Gastrocnemius medialis (tissue), 4 donors: Measurements from ENCODE around the gene NFAM1. TPM values are rescaled to one million over a fixed set of nuclear protein-coding genes. Genes with fewer than 3 reads are reported as not detected.

Experiments
- ATAC-seq, 2 donors: fragments of 150-250 bp; one replicate each; pipeline ENCODE4 v1.9.1; 2016
- DNase-seq, 2 donors: peaks; one replicate each; pipeline ENCODE4 v3.0.0-alpha.2; 2019
- H3K27ac ChIP-seq, 4 donors: fragments of 200-600 bp; sonication (generic); 1 replicate in 1 of 4; 2 replicates in 3 of 4; pipeline ENCODE4 v1.5.1; 2016 to 2018; ENCODE audit warnings: mild to moderate bottlenecking in 2 of 4, moderate library complexity in 1 of 4
- H3K27me3 ChIP-seq, 3 donors: fragments of 200-600 bp; sonication (generic) in 2 of 3; 1 replicate in 1 of 3; 2 replicates in 2 of 3; pipeline versions ENCODE4 v1.5.1 to v1.6.0; 2016 to 2019; ENCODE audit warnings: mild to moderate bottlenecking in 1 of 3, moderate library complexity in 1 of 3
- H3K36me3 ChIP-seq, 2 donors: fragments of 200-600 bp; sonication (generic) in 1 of 2; one replicate each; pipeline ENCODE4 v1.5.1; 2017 to 2018
- H3K4me1 ChIP-seq, 2 donors: fragments of 200-600 bp; sonication (generic) in 1 of 2; one replicate each; pipeline ENCODE4 v1.5.1; 2016 to 2017; ENCODE audit warnings: mild to moderate bottlenecking in 2 of 2
- H3K4me3 ChIP-seq, 4 donors: fragments of 200-600 bp; sonication (generic) in 3 of 4; 1 replicate in 1 of 4; 2 replicates in 3 of 4; pipeline ENCODE4 v1.5.1; 2016 to 2019; ENCODE audit warnings: mild to moderate bottlenecking in 2 of 4
- H3K9me3 ChIP-seq, 3 donors: fragments of 200-600 bp; sonication (generic) in 2 of 3; 1 replicate in 1 of 3; 2 replicates in 2 of 3; pipeline ENCODE4 v1.5.1; 2016 to 2019
- POLR2A ChIP-seq, 2 donors: fragments of 450-650 bp; IDR thresholded peaks; one replicate each; pipeline ENCODE4 v1.6.1; 2017; ENCODE audit warnings: antibody characterized with exemption in 2 of 2, mild to moderate bottlenecking in 2 of 2, moderate library complexity in 2 of 2
- in situ Hi-C, 4 donors: fragments of 200-750 bp; cut with MboI; loops; one replicate each; pipeline versions ENCODE4 v1.15.0 to v1.8.0; 2017; ENCODE audit warnings: low sequenced_read_pairs in 4 of 4
- intact Hi-C: fragments of 100-400 bp; cut with DNase I; formaldehyde crosslinking; loops from one replicate; pipeline ENCODE4 v1.15.1; 2023; ENCODE audit warnings: low total_unique reads
- total RNA-seq, 4 donors: library from RNA; depleted of rRNA; stranded (reverse); fragments of >200 nt; gene quantifications; one replicate each; pipeline versions ENCODE4 v1.1.0 to v1.2.3, GENCODE V29; 2016
- TF ChIP-seq, protein P1 (sequence below), 5 experiments: fragments of 450-650 bp in 3 of 5; fragments of 200-600 bp in 2 of 5; sonication (generic) in 2 of 5; IDR thresholded peaks in 4 of 5; conservative IDR thresholded peaks in 1 of 5; 1 replicate in 4 of 5; 2 replicates in 1 of 5; pipeline ENCODE4 v1.5.1; 2016 to 2019; ENCODE audit warnings: antibody characterized with exemption in 5 of 5, mild to moderate bottlenecking in 3 of 5, moderate library complexity in 3 of 5

NFAM1 gene
- total RNA-seq, 4 donors from 2014 or later = 0.20 to 0.59 (median 0.58) TPM; not detected in 1

GRCh38 chr22:42343121-42343454 lies 89.1 kb downstream of the NFAM1 start:
- Histone ChIP-seq H3K4me3 (peak overlapping the region in 3 of 4 donors; percentile 12 to 42 (median 17)), H3K27me3 (peaks cover 15 to 27% (median 23%) of the 10 kb centered on the region in 3 donors), H3K27ac (no peak overlapping the region), H3K36me3 (no peaks in the 10 kb centered on the region), H3K4me1 (peaks cover 0 to 3% of the 10 kb centered on the region in 2 donors), H3K9me3 (no peaks in the 10 kb centered on the region)
- ATAC-seq (no peak), DNase-seq (no peak)
- in situ Hi-C loops (no loop called here), intact Hi-C loops (no loop called here)
- TF ChIP-seq, protein P1, sequence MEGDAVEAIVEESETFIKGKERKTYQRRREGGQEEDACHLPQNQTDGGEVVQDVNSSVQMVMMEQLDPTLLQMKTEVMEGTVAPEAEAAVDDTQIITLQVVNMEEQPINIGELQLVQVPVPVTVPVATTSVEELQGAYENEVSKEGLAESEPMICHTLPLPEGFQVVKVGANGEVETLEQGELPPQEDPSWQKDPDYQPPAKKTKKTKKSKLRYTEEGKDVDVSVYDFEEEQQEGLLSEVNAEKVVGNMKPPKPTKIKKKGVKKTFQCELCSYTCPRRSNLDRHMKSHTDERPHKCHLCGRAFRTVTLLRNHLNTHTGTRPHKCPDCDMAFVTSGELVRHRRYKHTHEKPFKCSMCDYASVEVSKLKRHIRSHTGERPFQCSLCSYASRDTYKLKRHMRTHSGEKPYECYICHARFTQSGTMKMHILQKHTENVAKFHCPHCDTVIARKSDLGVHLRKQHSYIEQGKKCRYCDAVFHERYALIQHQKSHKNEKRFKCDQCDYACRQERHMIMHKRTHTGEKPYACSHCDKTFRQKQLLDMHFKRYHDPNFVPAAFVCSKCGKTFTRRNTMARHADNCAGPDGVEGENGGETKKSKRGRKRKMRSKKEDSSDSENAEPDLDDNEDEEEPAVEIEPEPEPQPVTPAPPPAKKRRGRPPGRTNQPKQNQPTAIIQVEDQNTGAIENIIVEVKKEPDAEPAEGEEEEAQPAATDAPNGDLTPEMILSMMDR (IDR thresholded peaks at IDR 0.05 in 4 of 5, conservative IDR thresholded peaks at IDR 0.05 in 1 of 5) = no peak
- no peak for TF ChIP-seq POLR2A (IDR thresholded peaks at IDR 0.05)

- DNase-seq = no peak
- H3K9me3 ChIP-seq = no peaks in the 10 kb centered on the region
- peak overlapping the region in 3 of 4 donors; percentile 12 to 42 (median 17) for H3K4me3 ChIP-seq
- intact Hi-C loops = no loop called here
- peaks cover 20 to 32% (median 23%) of the 10 kb centered on the region in 3 donors for H3K27me3 ChIP-seq
- H3K36me3 ChIP-seq = no peaks in the 10 kb centered on the region
- H3K27ac ChIP-seq = no peak overlapping the region
- in situ Hi-C loops = no loop called here
- no peak for TF ChIP-seq POLR2A (IDR thresholded peaks at IDR 0.05)
- TF ChIP-seq, protein P1 (IDR thresholded peaks at IDR 0.05 in 4 of 5, conservative IDR thresholded peaks at IDR 0.05 in 1 of 5) = no peak
- ATAC-seq = no peak
- H3K4me1 ChIP-seq = peaks cover 0 to 3% of the 10 kb centered on the region in 2 donors
Measured at GRCh38 chr22:42342426-42343120, 89.6 kb downstream of the NFAM1 start.

DNA sequence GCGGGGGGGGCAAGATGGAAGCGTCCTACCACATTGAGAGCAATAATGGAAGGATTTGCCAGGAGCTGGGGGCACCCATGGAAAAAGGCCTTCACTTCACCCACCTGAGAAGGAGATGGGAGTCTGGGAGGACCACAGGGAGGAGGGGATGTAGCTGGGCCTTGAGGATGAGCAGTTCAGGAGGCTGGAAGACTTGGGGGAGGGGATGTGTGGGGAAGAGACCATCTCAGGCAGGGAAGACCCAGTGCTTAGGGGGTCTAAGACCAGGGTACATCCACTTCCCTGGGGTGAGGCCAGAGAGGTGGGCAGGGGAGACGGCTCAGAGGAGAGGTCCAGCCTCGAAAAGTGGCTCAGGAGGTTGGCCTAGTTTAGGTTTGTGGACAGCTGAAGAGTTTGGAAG lies 90.4 kb downstream of the NFAM1 start:
- TF ChIP-seq POLR2A (IDR thresholded peaks at IDR 0.05) = no peak
- TF ChIP-seq, protein P1 (IDR thresholded peaks at IDR 0.05 in 4 of 5, conservative IDR thresholded peaks at IDR 0.05 in 1 of 5) = no peak
- Histone ChIP-seq H3K4me1 (peaks cover 0 to 3% of the 10 kb centered on the region in 2 donors), H3K4me3 (no peak overlapping the region), H3K9me3 (no peaks in the 10 kb centered on the region), H3K27ac (no peak overlapping the region), H3K27me3 (peaks cover 20 to 35% (median 23%) of the 10 kb centered on the region in 3 donors), H3K36me3 (no peaks in the 10 kb centered on the region)
- in situ Hi-C loops = no loop called here
- no peak for DNase-seq
- intact Hi-C loops = no loop called here
- ATAC-seq = no peak

DNA sequence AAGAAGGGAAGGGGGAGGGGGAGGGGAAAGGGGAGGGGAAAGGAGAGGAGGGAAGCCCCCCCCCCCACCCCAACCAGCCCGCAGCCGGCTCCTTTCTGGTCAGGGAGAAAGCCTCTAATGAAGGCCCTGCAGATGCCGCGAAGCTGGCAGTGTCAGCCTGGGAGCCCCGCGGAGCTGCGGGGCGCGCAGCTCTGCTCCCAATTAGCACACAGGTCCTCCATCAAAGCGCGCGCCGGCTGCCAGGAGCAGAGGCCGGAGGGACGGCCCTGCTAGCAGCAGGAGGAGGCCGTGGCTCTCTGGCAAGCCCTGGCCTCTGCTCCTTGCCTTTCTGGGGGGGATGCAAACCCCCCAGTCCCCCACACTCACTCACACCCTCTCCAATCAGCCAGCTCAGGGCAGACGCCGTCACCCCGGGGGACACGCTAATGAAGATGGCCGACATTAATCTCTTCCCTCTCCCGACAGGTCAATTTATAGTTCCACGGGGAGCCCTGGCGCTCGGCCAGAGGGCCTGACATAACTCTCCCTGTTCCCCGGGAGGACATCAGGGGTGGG lies 91.3 kb downstream of the NFAM1 start:
- in situ Hi-C loops (no loop called here), intact Hi-C loops (no loop called here)
- DNase-seq (no peak), ATAC-seq (no peak)
- H3K9me3 ChIP-seq = no peaks in the 10 kb centered on the region
- peaks cover 20 to 35% (median 23%) of the 10 kb centered on the region in 3 donors for H3K27me3 ChIP-seq
- no peak overlapping the region for H3K4me3 ChIP-seq
- no peak for TF ChIP-seq POLR2A (IDR thresholded peaks at IDR 0.05)
- TF ChIP-seq, protein P1 (IDR thresholded peaks at IDR 0.05 in 4 of 5, conservative IDR thresholded peaks at IDR 0.05 in 1 of 5) = no peak
- no peaks in the 10 kb centered on the region for H3K36me3 ChIP-seq
- H3K4me1 ChIP-seq = peaks cover 0 to 3% of the 10 kb centered on the region in 2 donors
- no peak overlapping the region for H3K27ac ChIP-seq
